Type B pancreatic cell (in vitro differentiated cells): Measurements from ENCODE around the gene PPP3CA. TPM values are rescaled to one million over a fixed set of nuclear protein-coding genes. Genes with fewer than 3 reads are reported as not detected.

Experiments
- DNase-seq: peaks from one replicate; pipeline ENCODE4 v3.0.0; 2021; ENCODE audit warnings: mixed read lengths; ENCODE audit not compliant: unreplicated experiment; ENCODE audit errors: extremely low spot score
- H3K27ac Mint-ChIP-seq: 2 replicates; pipeline ENCODE4 v1.8.0; 2021; ENCODE audit warnings: mild to moderate bottlenecking, mixed read lengths
- H3K27me3 Mint-ChIP-seq: 2 replicates; pipeline ENCODE4 v1.8.0; 2021; ENCODE audit warnings: mixed read lengths
- H3K36me3 Mint-ChIP-seq: 2 replicates; pipeline ENCODE4 v1.8.0; 2021; ENCODE audit warnings: mixed read lengths
- H3K4me1 Mint-ChIP-seq: one replicate; pipeline ENCODE4 v1.8.0; 2021; ENCODE audit warnings: mixed read lengths; ENCODE audit not compliant: unreplicated experiment
- H3K4me3 Mint-ChIP-seq: 2 replicates; pipeline ENCODE4 v1.8.0; 2021; ENCODE audit warnings: mild to moderate bottlenecking, mixed read lengths
- H3K9me3 Mint-ChIP-seq: 2 replicates; pipeline ENCODE4 v1.8.0; 2021; ENCODE audit warnings: mixed read lengths
- CTCF ChIP-seq: fragments of 200-600 bp; sonication (generic); conservative IDR thresholded peaks from 2 replicates; pipeline ENCODE4 v1.5.0; 2021; ENCODE audit warnings: antibody characterized with exemption, mild to moderate bottlenecking
- total RNA-seq: library from RNA; stranded (reverse); gene quantifications from 2 replicates; pipeline ENCODE4 v1.2.1, GENCODE V29; 2021; ENCODE audit warnings: low replicate concordance

PPP3CA gene
- total RNA-seq, 1 donor from 2014 or later: 35.4 TPM

GRCh38 chr4:101128473-101128872 is 218.9 kb downstream of the PPP3CA start:
- no peak for DNase-seq
- H3K9me3 Mint-ChIP-seq: peaks cover 12% of the 10 kb centered on the region
- peaks cover 6% of the 10 kb centered on the region for H3K36me3 Mint-ChIP-seq
- no peaks in the 10 kb centered on the region for H3K4me1 Mint-ChIP-seq
- TF ChIP-seq CTCF: no peak
- no peak overlapping the region for H3K4me3 Mint-ChIP-seq
- no peak overlapping the region for H3K27ac Mint-ChIP-seq
- no peaks in the 10 kb centered on the region for H3K27me3 Mint-ChIP-seq

GRCh38 chr4:101127176-101127790 is 220.0 kb downstream of the PPP3CA start:
- DNase-seq: no peak
- no peak overlapping the region for H3K27ac Mint-ChIP-seq
- TF ChIP-seq CTCF: no peak
- H3K4me1 Mint-ChIP-seq: no peaks in the 10 kb centered on the region
- no peak overlapping the region for H3K4me3 Mint-ChIP-seq
- peaks cover 6% of the 10 kb centered on the region for H3K36me3 Mint-ChIP-seq
- no peaks in the 10 kb centered on the region for H3K27me3 Mint-ChIP-seq
- H3K9me3 Mint-ChIP-seq: peaks cover 12% of the 10 kb centered on the region

GRCh38 chr4:101126059-101126458 is 221.3 kb downstream of the PPP3CA start:
- no peak for DNase-seq
- TF ChIP-seq CTCF: no peak
- no peak overlapping the region for H3K4me3 Mint-ChIP-seq
- H3K36me3 Mint-ChIP-seq: no peaks in the 10 kb centered on the region
- H3K9me3 Mint-ChIP-seq: peaks cover 6% of the 10 kb centered on the region
- no peaks in the 10 kb centered on the region for H3K27me3 Mint-ChIP-seq
- H3K4me1 Mint-ChIP-seq: no peaks in the 10 kb centered on the region
- no peak overlapping the region for H3K27ac Mint-ChIP-seq

GRCh38 chr4:101125045-101125942 is 222.0 kb downstream of the PPP3CA start:
- no peaks in the 10 kb centered on the region for H3K27me3 Mint-ChIP-seq
- no peaks in the 10 kb centered on the region for H3K4me1 Mint-ChIP-seq
- H3K36me3 Mint-ChIP-seq: no peaks in the 10 kb centered on the region
- DNase-seq: no peak
- H3K27ac Mint-ChIP-seq: no peak overlapping the region
- TF ChIP-seq CTCF: no peak
- H3K4me3 Mint-ChIP-seq: no peak overlapping the region
- peaks cover 6% of the 10 kb centered on the region for H3K9me3 Mint-ChIP-seq

DNA sequence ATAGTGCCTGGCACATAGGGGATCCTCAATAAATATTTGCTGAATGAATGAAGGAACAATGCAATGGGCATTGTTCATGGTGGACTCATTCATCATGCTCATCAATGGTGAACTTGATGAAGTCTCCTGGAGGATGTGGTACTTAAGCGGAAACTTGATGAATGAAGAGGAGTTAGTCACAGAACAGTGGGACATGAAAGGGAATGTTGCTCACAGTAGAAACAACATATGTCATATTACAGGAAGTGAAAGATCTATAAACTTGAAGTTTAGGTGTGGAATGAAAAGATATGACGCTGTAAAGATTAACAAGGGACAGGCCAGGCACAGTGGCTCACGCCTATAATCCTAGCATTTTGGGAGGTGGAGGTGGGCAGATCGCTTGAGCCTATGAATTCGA is 224.1 kb downstream of the PPP3CA start:
- Mint-ChIP-seq H3K4me1 (no peaks in the 10 kb centered on the region), H3K27ac (no peak overlapping the region), H3K27me3 (no peaks in the 10 kb centered on the region), H3K36me3 (no peaks in the 10 kb centered on the region), H3K4me3 (no peak overlapping the region), H3K9me3 (no peaks in the 10 kb centered on the region)
- no peak for TF ChIP-seq CTCF
- no peak for DNase-seq
